ENCODE results near the gene ZBTB46.
"Not testable (repeated sequence)": the region's sequence is repeated elsewhere in the genome, so short reads cannot be mapped to it uniquely, and the experiment has no call there.

DNA sequence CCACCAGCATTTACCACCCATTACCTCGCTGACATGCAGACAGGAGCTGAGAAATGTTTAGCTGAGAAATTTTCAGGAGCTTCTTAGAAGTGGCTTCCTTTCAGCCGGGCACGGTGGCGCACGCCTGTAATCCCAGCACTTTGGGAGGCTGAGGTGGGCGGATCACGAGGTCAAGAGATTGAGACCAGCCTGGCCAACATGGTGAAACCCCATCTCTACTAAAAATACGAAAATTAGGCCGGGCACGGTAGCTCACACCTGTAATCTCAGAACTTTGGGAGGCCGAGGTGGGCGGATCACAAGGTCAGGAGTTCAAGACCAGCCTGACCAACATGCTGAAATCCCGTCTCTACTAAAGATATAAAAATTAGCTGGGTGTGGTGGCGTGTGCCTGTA is 20.5 kb upstream of the ZBTB46 start:
- not testable (repeated sequence) for TF ChIP-seq NR1H2 (CRISPR knock-in tag; IDR thresholded peaks at IDR 0.05); CTCF (IDR thresholded peaks at IDR 0.05); HMGXB4 (CRISPR knock-in tag; IDR thresholded peaks at IDR 0.05); PRDM15 (CRISPR knock-in tag; IDR thresholded peaks at IDR 0.05); NFE2L1 (CRISPR knock-in tag; IDR thresholded peaks at IDR 0.05); ZBTB21 (CRISPR knock-in tag; IDR thresholded peaks at IDR 0.05; ENCODE audit: borderline replicate concordance); ZMAT4 (CRISPR knock-in tag; IDR thresholded peaks at IDR 0.05); ETV6 (CRISPR knock-in tag; IDR thresholded peaks at IDR 0.05); RELA (CRISPR knock-in tag; IDR thresholded peaks at IDR 0.05; ENCODE audit: borderline replicate concordance); JUN (CRISPR knock-in tag; IDR thresholded peaks at IDR 0.05); ELF4 (CRISPR knock-in tag; IDR thresholded peaks at IDR 0.05; ENCODE audit: low read depth)
- TF ChIP-seq, protein P1, sequence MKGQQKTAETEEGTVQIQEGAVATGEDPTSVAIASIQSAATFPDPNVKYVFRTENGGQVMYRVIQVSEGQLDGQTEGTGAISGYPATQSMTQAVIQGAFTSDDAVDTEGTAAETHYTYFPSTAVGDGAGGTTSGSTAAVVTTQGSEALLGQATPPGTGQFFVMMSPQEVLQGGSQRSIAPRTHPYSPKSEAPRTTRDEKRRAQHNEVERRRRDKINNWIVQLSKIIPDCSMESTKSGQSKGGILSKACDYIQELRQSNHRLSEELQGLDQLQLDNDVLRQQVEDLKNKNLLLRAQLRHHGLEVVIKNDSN (CRISPR knock-in tag; IDR thresholded peaks at IDR 0.05), result not testable (repeated sequence)
- TF ChIP-seq, protein P2, sequence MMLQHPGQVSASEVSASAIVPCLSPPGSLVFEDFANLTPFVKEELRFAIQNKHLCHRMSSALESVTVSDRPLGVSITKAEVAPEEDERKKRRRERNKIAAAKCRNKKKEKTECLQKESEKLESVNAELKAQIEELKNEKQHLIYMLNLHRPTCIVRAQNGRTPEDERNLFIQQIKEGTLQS (CRISPR knock-in tag; conservative IDR thresholded peaks at IDR 0.05), result not testable (repeated sequence)
- TF ChIP-seq, protein P3, sequence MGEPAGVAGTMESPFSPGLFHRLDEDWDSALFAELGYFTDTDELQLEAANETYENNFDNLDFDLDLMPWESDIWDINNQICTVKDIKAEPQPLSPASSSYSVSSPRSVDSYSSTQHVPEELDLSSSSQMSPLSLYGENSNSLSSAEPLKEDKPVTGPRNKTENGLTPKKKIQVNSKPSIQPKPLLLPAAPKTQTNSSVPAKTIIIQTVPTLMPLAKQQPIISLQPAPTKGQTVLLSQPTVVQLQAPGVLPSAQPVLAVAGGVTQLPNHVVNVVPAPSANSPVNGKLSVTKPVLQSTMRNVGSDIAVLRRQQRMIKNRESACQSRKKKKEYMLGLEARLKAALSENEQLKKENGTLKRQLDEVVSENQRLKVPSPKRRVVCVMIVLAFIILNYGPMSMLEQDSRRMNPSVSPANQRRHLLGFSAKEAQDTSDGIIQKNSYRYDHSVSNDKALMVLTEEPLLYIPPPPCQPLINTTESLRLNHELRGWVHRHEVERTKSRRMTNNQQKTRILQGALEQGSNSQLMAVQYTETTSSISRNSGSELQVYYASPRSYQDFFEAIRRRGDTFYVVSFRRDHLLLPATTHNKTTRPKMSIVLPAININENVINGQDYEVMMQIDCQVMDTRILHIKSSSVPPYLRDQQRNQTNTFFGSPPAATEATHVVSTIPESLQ (CRISPR knock-in tag; IDR thresholded peaks at IDR 0.05), result not testable (repeated sequence)
